CD4-positive, alpha-beta T cell treated with Interleukin-12 subunit alpha and Interleukin-12 subunit beta, for 1 hour (primary cell): ENCODE results near the gene DHX35.

Experiments
- DNase-seq: peaks from one replicate; pipeline ENCODE4 v3.0.0-alpha.2; 2020

The DHX35 gene

DNA sequence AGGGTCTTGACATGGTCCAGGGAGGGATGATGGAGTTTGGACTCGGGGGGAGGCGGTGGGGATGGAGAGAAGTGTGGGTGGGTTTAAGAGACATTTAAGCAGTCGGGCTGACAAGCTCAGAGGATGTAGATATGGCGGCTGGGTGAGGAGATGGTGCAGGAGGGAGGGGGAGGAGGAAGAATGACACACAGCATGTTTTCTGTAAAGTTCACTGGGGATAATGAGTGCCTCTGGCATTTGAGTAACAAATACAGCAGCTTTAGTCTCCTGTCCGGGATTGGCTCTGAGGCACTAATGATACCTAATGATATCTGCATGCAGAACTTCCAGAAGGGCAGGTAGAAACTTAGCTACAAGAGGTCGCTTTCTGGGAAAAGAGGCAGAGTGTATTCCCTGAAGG lies 107.8 kb downstream of the DHX35 start:
- DNase-seq = no peak

DNA sequence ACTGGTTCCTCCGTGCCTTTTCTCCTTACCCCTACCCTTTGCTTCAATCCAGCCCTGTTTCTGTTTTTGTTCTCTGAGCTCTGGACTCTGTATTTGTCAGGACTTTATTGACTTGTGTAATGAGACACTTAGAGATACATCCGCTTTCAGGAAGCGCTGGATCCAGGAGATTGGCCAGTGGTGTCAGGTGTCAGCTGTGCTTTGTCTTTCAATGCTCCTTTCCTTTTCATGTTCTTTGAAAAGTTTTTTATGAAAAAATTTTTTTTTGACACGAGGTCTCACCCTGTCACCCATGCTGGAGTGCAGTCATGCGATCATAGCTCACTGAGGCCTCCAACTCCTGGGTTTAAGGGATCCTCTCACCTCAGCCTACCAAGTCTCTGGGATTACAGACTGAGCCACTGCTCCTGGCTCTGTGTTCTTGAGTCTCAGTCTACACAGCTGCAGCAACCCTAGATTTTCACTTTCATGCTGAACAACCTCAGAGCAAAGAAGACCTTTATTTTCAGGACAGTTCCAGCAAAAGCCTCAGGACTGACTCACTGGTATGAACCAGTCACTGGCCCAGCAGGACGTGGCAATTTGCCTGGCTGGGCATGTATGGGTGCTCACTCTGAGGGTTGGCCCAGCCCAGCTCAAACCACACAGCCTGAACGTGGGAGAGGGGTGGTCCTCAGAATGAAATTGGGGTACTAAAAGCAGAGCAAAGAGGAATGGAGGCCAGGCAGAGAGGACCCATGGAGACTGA lies 108.5 kb downstream of the DHX35 start:
- DNase-seq = no peak

DNA sequence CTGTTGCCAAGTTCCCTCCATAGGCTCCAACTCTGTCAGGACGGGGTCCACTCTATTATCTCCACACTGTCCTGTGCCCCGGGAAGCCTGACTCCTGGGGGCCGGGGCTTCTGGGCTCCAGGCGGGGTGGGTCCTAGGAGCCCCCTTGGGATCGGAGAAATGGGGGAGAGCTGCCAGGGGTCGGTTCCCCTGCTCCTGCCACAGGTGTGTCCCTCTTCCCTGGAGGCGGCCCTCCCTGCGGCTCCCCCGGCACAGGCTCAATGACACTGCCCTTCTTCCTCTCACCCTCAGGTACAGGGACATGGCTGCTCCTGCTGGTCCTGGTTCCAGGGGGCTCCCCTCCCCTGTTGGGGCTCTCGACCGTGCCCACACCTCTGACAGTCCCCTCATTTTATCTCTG lies 110.0 kb downstream of the DHX35 start:
- DNase-seq = no peak

DNA sequence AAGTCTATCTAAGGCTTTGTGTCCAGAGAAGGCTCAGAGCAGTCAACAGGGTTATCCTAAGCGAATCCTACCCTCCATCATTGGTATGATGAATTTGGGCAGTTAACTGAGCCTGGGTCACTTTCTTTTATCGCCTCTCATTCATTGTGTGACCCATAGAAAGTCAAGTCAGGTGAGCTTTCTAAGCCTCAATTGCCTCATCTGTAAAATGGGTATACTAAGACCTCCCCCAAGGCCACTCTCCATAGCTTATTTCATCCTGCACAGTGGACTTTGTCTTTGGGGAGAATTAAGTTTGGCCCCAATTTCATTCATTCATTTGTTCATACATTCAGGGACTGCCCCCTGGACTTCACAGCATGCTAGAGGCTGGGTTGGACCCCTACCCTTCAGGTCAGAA lies 110.5 kb downstream of the DHX35 start:
- no peak for DNase-seq

DNA sequence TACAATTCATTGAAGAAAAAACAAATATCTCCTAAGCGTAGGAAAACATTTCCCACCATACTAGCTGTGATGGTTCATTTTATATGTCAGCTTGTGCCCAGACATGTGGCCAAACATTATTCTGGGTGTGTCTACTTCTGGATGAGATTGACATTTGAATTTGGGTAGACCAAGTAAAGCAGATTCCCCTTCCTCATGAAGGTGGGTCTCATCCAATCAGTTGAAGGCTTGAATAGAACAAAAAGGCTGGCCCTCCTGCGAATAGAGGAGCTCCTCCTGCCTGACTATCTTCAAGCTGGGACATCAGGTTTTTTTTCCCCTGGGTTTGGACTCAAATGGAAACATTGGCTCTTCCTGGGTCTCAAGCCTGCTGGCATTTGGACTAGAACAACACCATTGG lies 113.6 kb downstream of the DHX35 start:
- DNase-seq = no peak

DNA sequence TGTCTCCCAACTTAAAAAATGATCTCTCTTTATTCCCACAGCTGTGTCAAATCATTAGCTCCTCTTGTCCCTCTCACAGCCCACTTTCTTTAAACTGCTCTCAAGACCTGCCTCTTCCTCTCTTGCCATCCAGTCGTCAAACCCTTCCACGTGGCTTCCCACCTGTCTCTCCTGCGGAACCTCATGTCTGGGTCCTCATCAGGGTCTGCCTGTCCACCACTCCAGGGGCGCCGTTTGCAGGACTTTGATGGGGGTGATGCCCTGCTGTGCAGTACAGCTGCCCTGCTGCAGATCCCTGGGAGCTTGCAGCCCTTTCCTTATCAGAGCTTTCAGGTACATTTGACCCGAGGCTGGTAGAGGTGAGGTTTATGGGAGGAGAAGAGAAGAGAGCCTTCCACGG lies 114.8 kb downstream of the DHX35 start:
- DNase-seq = no peak

DNA sequence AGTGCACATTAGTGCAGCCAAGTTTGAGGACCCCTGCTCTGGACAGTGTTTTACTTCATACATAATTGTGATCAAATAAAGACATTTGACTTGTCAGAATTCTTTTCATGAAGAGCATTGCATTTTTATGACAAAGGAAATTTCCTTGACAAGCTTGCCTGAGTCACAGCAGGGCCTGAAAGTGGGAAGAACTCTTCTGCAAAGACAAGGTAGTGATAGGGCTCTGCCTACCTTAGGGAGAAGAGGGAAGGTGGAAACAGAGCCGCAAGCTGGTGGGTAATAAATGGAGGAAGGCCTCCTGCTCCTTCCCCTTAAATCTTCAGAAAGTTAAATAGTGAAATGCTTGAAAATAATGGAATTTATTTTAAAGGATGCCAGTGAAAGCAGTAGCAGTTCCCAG lies 118.2 kb downstream of the DHX35 start:
- no peak for DNase-seq

DNA sequence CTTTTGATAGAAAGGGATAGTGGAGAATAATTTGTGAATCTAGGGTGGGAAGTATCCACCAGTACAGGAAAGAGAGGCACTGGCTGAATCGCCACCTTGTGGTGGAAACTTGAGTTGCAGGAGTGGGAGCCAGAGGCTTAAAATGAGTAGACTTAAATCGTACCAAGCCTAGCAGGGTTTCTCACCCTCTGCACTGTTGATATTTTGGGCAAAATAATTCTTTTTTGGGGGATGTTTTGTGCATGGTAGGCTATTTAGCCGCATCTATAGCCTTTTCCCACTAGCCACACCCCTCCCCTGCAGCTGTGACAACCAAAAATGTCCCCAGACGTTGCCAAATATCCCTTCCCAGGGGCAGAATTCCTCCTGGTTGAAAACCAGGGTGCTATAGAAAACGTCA lies 119.1 kb downstream of the DHX35 start:
- peak; percentile 81 for DNase-seq

DNA sequence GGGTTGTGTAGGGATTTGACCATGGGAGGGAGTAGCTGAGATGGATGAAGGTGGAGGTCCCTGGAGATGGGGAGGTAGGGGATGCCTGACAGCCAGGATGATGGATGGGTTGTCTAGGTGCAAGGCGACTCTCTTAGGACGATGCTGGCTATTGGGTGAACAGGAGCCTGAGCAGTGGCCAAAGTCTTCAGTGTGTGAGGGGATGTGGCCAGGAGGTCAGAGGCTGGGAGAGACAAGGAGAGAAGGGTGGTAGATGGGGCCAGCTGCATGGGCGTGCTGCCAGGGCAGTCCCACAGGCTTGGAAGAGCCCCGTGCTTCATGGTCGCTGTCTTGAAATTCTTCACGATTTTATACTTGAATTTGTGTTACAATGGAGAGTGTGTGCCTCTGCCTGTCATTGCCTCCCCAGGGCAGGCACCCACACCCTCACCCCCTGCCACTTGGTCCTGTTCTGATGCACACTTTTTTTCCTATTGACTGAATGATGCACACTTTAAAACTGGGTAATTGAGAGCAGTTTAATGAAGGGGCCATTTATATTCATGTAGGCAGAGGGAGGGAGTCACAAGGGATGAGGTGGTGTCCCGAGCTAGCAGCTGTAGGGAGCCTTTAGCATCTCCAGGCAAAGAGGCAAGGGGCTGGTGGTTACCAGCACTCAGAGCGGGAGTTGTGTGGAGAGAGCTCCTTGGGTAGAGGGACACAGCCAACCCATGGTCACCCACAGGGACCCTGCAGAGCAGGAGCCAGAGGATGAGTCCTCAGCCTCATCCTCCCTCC lies 120.7 kb downstream of the DHX35 start:
- no peak for DNase-seq

DNA sequence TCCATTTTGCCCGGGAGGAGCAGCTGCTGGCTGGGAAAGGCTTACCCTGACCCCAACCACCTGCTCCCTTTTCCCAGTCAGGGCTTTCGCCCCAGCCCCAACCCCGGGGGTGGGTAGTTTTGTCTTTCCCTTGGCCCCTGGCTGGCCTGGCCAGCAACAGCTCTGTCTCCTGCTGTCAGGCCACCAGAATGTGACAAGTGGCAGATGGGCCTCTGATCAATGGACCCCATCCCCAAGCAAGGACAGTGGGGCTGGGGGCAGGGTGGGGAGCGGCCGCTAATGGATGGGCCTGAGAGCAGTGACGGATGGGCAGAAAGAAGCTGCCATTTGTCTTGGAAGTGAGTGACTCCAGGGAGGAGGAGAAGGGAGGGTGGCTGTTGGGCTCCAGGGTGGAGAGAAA lies 121.6 kb downstream of the DHX35 start:
- DNase-seq = no peak

DNA sequence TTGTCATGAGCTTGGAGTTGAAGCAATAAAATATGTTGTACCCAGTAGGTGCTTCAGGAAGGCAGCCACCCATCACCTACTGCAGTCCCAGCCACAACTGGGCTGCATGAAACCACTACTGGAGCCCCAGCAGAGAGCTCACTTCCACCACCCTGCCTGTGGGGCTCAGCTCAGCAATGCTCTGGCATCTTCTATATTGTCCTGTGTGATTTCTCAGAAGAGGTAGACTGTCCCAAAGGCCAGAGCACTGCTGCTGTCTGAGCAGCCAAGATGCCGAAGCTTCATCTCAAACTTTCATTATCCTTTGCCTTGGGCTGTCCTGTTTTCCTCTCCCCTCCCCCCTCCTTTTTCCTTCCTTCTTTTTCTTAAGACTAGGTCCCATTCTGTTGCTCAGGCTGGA lies 126.9 kb downstream of the DHX35 start:
- no peak for DNase-seq
